CD14-positive monocyte (primary cell): Measurements from ENCODE around the gene DCP1B. TPM values are rescaled to one million over a fixed set of nuclear protein-coding genes. Genes with fewer than 3 reads are reported as not detected.
A peak's percentile ranks its signal among the peaks of the same experiment; 100 is the strongest.

ENCODE experiments used
- DNase-seq, 3 donors: peaks; one replicate each; pipeline ENCODE4 v3.0.0-alpha.2; 2011 to 2022
- H2AFZ ChIP-seq: 2 replicates; pipeline ENCODE4 v1.6.0; 2012; ENCODE audit warnings: mild to moderate bottlenecking, low read depth, low read length, inconsistent platforms; ENCODE audit not compliant: insufficient read depth, poor library complexity, severe bottlenecking
- H3K27ac ChIP-seq, 2 donors: 1 replicate in 1 of 2; 2 replicates in 1 of 2; pipeline ENCODE4 v1.5.1; 2012 to 2013; ENCODE audit warnings: low read length in 2 of 2, control low read depth in 1 of 2, inconsistent platforms in 1 of 2, low read depth in 1 of 2, mild to moderate bottlenecking in 1 of 2
- H3K27me3 ChIP-seq, 2 donors: one replicate each; pipeline versions ENCODE4 v1.6.0 to v1.6.1; 2011 to 2013; ENCODE audit warnings: low read length in 2 of 2; ENCODE audit not compliant: control insufficient read depth in 2 of 2, insufficient read depth in 2 of 2
- H3K36me3 ChIP-seq, 2 donors: replicated peaks in 1 of 2; 1 replicate in 1 of 2; 2 replicates in 1 of 2; pipeline versions ENCODE4 v1.5.1 to v1.6.1; 2012 to 2013; ENCODE audit warnings: low read length in 2 of 2, control low read depth in 1 of 2, inconsistent platforms in 1 of 2, mild to moderate bottlenecking in 1 of 2; ENCODE audit not compliant: insufficient read depth in 2 of 2, control insufficient read depth in 1 of 2
- H3K4me1 ChIP-seq, 2 donors: 1 replicate in 1 of 2; 2 replicates in 1 of 2; pipeline versions ENCODE4 v1.5.1 to v1.6.1; 2012 to 2013; ENCODE audit warnings: low read length in 2 of 2, control low read depth in 1 of 2, inconsistent platforms in 1 of 2, mild to moderate bottlenecking in 1 of 2, moderate library complexity in 1 of 2; ENCODE audit not compliant: insufficient read depth in 2 of 2, control insufficient read depth in 1 of 2
- H3K4me2 ChIP-seq: replicated peaks from 2 replicates; pipeline ENCODE3; 2012; ENCODE audit warnings: low read length, moderate library complexity, mild to moderate bottlenecking; ENCODE audit not compliant: poor library complexity, severe bottlenecking; ENCODE audit errors: extremely low read depth
- H3K4me3 ChIP-seq, 3 experiments: fragments of 200-600 bp in 1 of 3; sonication (generic) in 1 of 3; replicated peaks in 1 of 3; 1 replicate in 2 of 3; 2 replicates in 1 of 3; pipeline ENCODE4 v1.5.1; 2011 to 2013; ENCODE audit warnings: low read length in 3 of 3, mild to moderate bottlenecking in 3 of 3, control low read depth in 2 of 3, low read depth in 2 of 3, inconsistent platforms in 1 of 3, moderate library complexity in 1 of 3
- H3K79me2 ChIP-seq: 2 replicates; pipeline ENCODE4 v1.6.0; 2012; ENCODE audit warnings: mild to moderate bottlenecking, control low read depth, inconsistent platforms, low read length, moderate library complexity; ENCODE audit not compliant: insufficient read depth
- H3K9ac ChIP-seq: 2 replicates; pipeline ENCODE4 v1.6.0; 2017; ENCODE audit warnings: low read length, mild to moderate bottlenecking; ENCODE audit not compliant: insufficient read depth, poor library complexity, severe bottlenecking
- H3K9me3 ChIP-seq, 2 donors: replicated peaks in 1 of 2; 1 replicate in 1 of 2; 2 replicates in 1 of 2; pipeline versions ENCODE4 v1.5.1 to v1.6.1; 2012 to 2013; ENCODE audit warnings: low read length in 2 of 2, control low read depth in 1 of 2; ENCODE audit not compliant: control insufficient read depth in 1 of 2, insufficient read depth in 1 of 2
- H4K20me1 ChIP-seq: 2 replicates; pipeline ENCODE4 v1.6.0; 2012; ENCODE audit warnings: mild to moderate bottlenecking, low read length, control low read depth, moderate library complexity; ENCODE audit not compliant: insufficient read depth
- H3K27ac Mint-ChIP-seq, 7 donors: one replicate each; pipeline ENCODE4 v1.8.0; 2020; ENCODE audit warnings: mild to moderate bottlenecking in 7 of 7, mixed read lengths in 7 of 7, moderate library complexity in 6 of 7, inconsistent platforms in 2 of 7
- H3K27me3 Mint-ChIP-seq, 3 donors: one replicate each; pipeline ENCODE4 v1.8.0; 2021 to 2022; ENCODE audit warnings: low read depth in 3 of 3, mild to moderate bottlenecking in 3 of 3, mixed read lengths in 3 of 3, moderate library complexity in 3 of 3, inconsistent platforms in 1 of 3
- H3K36me3 Mint-ChIP-seq, 2 donors: one replicate each; pipeline ENCODE4 v1.8.0; 2020; ENCODE audit warnings: mixed read lengths in 2 of 2, inconsistent platforms in 1 of 2, mild to moderate bottlenecking in 1 of 2
- H3K4me1 Mint-ChIP-seq: one replicate; pipeline ENCODE4 v1.8.0; 2020; ENCODE audit warnings: mild to moderate bottlenecking, mixed read lengths
- H3K4me3 Mint-ChIP-seq, 2 donors: one replicate each; pipeline ENCODE4 v1.8.0; 2020; ENCODE audit warnings: mild to moderate bottlenecking in 2 of 2, mixed read lengths in 2 of 2, moderate library complexity in 1 of 2
- H3K9me3 Mint-ChIP-seq, 7 donors: one replicate each; pipeline ENCODE4 v1.8.0; 2020 to 2022; ENCODE audit warnings: mixed read lengths in 7 of 7, mild to moderate bottlenecking in 6 of 7, moderate library complexity in 6 of 7, inconsistent platforms in 2 of 7
- WGBS: methylation state at CpG from one replicate; pipeline ENCODE4 v1.1.5; 2013; ENCODE audit warnings: missing lambda C conversion rate; ENCODE audit not compliant: insufficient coverage; 5-methylcytosine and 5-hydroxymethylcytosine counted together
- intact Hi-C, 2 donors: fragments of 100-400 bp; cut with micrococcal nuclease; formaldehyde crosslinking; loops; one replicate each; pipeline versions ENCODE4 v1.15.0 to v1.15.1; 2023
- polyA plus RNA-seq, 3 donors: library from polyadenylated mRNA; depleted of rRNA in 1 of 3; unstranded in 2 of 3; stranded (reverse) in 1 of 3; fragments of 300-500 nt in 2 of 3; fragments of >200 nt in 1 of 3; fragmentation: Illumina TruSeq in 2 of 3; gene quantifications; 1 replicate in 2 of 3; 2 replicates in 1 of 3; pipeline ENCODE4 v1.2.3, GENCODE V29; 2012 to 2021
- TF ChIP-seq, protein P1 (sequence below): fragments of 200-600 bp; IDR thresholded peaks from one replicate; pipeline ENCODE4 v1.8.0; 2022; ENCODE audit warnings: antibody characterized with exemption, mild to moderate bottlenecking

The DCP1B gene
- polyA plus RNA-seq, 3 donors: 3.6 to 5.1 (median 4.9) TPM

GRCh38 chr12:1919763-1920162 lies 84.5 kb downstream of the DCP1B start:
- TF ChIP-seq, protein P1, sequence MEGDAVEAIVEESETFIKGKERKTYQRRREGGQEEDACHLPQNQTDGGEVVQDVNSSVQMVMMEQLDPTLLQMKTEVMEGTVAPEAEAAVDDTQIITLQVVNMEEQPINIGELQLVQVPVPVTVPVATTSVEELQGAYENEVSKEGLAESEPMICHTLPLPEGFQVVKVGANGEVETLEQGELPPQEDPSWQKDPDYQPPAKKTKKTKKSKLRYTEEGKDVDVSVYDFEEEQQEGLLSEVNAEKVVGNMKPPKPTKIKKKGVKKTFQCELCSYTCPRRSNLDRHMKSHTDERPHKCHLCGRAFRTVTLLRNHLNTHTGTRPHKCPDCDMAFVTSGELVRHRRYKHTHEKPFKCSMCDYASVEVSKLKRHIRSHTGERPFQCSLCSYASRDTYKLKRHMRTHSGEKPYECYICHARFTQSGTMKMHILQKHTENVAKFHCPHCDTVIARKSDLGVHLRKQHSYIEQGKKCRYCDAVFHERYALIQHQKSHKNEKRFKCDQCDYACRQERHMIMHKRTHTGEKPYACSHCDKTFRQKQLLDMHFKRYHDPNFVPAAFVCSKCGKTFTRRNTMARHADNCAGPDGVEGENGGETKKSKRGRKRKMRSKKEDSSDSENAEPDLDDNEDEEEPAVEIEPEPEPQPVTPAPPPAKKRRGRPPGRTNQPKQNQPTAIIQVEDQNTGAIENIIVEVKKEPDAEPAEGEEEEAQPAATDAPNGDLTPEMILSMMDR: no peak
- Histone ChIP-seq H2AFZ (no peak overlapping the region), H4K20me1 (no peaks in the 10 kb centered on the region), H3K4me1 (peaks cover 41 to 58% of the 10 kb centered on the region in 2 donors), H3K27me3 (no peaks in the 10 kb centered on the region), H3K27ac (no peak overlapping the region), H3K79me2 (peaks cover 35% of the 10 kb centered on the region), H3K9ac (no peak overlapping the region), H3K4me3 (peak overlapping the region in 1 of 3 experiments; percentile 94), H3K36me3 (peaks cover 0 to 3% of the 10 kb centered on the region in 2 donors), H3K9me3 (no peaks in the 10 kb centered on the region), H3K4me2 (peak overlapping the region; percentile 81)
- Mint-ChIP-seq H3K4me1 (peaks cover 62% of the 10 kb centered on the region), H3K27ac (no peak overlapping the region), H3K9me3 (peaks cover 0 to 1% (median 0%) of the 10 kb centered on the region in 7 donors), H3K27me3 (peaks cover 4 to 10% (median 6%) of the 10 kb centered on the region in 3 donors), H3K4me3 (peak overlapping the region in 1 of 2 donors; percentile 96), H3K36me3 (peaks cover 10 to 14% of the 10 kb centered on the region in 2 donors)
- WGBS: 100% methylated on average over 2 of the region's 3 CpGs
- intact Hi-C loops: no loop called here
- DNase-seq: no peak

DNA sequence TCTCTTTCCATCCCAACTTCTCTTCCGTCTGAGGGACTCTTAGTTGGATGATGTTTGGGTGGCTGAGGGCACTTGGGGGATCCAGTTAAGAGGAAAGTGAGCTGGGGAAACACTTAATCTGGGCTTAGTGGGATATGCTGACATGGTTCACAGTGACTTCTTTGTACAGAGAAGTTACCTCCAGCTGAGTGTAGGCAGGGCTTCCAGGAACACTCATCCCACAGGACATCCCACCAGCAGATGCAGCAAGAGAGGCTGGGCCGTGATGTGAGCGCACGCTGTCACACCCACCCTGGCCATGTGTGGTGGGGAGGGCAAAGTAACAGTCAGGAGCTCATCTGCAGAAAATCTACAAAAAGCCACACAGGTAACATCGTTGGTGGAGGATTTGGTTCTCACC lies 85.0 kb downstream of the DCP1B start:
- intact Hi-C loops: no loop called here
- H3K4me1 Mint-ChIP-seq: peaks cover 57% of the 10 kb centered on the region
- TF ChIP-seq, protein P1: no peak
- peak overlapping the region; percentile 81 for H3K4me2 ChIP-seq
- H3K36me3 Mint-ChIP-seq: peaks cover 10 to 14% of the 10 kb centered on the region in 2 donors
- H3K27me3 ChIP-seq: no peaks in the 10 kb centered on the region
- peaks cover 36 to 53% of the 10 kb centered on the region in 2 donors for H3K4me1 ChIP-seq
- peak in 1 of 3 donors; percentile 2 for DNase-seq
- H2AFZ ChIP-seq: no peak overlapping the region
- H3K9me3 ChIP-seq: no peaks in the 10 kb centered on the region
- peaks cover 35% of the 10 kb centered on the region for H3K79me2 ChIP-seq
- H3K36me3 ChIP-seq: peaks cover 0 to 3% of the 10 kb centered on the region in 2 donors
- H3K27ac ChIP-seq: peak overlapping the region in 1 of 2 donors; percentile 99
- H3K27me3 Mint-ChIP-seq: peaks cover 2 to 10% (median 6%) of the 10 kb centered on the region in 3 donors
- peak overlapping the region in 2 of 3 experiments; percentile 66 to 94 for H3K4me3 ChIP-seq
- peak overlapping the region; percentile 95 to 96 for H3K4me3 Mint-ChIP-seq
- WGBS: no CpG with 5 or more reads among the region's 5 CpGs
- H3K27ac Mint-ChIP-seq: peak overlapping the region in 5 of 7 donors; percentile 17 to 99 (median 59)
- peaks cover 0 to 1% (median 0%) of the 10 kb centered on the region in 7 donors for H3K9me3 Mint-ChIP-seq
- no peaks in the 10 kb centered on the region for H4K20me1 ChIP-seq
- peak overlapping the region; percentile 96 for H3K9ac ChIP-seq
